Fibroblast of villous mesenchyme (primary cell): ENCODE data around the gene AVPR1A. TPM values are rescaled to one million over a fixed set of nuclear protein-coding genes. Genes with fewer than 3 reads are reported as not detected.
A peak's percentile ranks its signal among the peaks of the same experiment; 100 is the strongest.

Experiments used
- DNase-seq: peaks from one replicate; pipeline ENCODE4 v3.0.0-alpha.2; 2010; ENCODE audit warnings: low read depth
- H3K4me3 ChIP-seq: 2 replicates; pipeline ENCODE4 v1.5.1; 2011; ENCODE audit warnings: low read depth, mild to moderate bottlenecking, low read length
- CTCF ChIP-seq: IDR thresholded peaks from 2 replicates; pipeline ENCODE4 v1.5.1; 2012; ENCODE audit warnings: low read depth, mild to moderate bottlenecking, low read length; ENCODE audit not compliant: insufficient read depth
- total RNA-seq: library from RNA; depleted of rRNA; stranded (reverse); fragments of >200 nt; gene quantifications from 2 replicates; pipeline ENCODE4 v1.2.3, GENCODE V29; 2012

Gene AVPR1A
- total RNA-seq, 1 donor = not detected

DNA sequence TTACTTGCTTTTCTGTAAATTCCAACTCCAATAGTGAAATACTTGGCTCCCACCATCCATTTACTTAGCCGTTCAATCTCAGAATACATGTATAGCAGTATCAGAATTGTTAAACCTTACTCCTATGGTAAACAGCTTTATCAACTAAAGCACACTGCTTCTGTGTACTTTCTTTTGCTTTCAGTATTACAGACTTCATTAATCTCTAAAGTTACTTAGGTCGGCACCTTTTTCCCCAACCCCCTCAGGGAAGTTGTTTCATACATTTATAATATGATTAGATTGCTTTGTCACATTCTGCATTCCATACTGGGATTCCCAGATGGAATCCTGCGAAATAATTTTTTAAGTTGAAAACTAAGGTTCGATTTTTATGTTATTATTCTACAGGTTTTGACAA lies 12.5 kb downstream of the AVPR1A start:
- no peak overlapping the region for H3K4me3 ChIP-seq
- no peak for DNase-seq
- no peak for TF ChIP-seq CTCF

DNA sequence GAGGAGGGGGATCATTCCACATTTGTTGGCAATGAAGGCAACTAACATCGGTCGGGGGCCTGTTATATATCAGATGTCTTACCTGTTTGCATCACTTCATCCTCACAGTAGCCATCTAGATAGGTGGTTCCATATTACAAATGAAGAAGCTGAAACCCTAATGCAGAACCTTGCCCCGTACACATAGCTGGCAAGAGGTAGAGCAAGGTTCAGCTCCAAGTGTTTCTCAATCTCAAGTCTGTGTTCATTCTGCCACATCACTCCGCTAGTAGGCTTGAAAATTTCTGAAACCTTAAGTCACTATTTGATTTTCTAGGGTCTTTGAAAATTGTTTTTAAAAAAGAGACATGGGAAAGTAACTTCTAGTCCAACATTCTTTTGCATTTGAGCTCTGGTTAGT lies 17.0 kb downstream of the AVPR1A start:
- TF ChIP-seq CTCF = no peak
- no peak for DNase-seq
- no peak overlapping the region for H3K4me3 ChIP-seq

GRCh38 chr12:63132201-63132600 lies 18.8 kb downstream of the AVPR1A start:
- DNase-seq = peak; percentile 41
- no peak overlapping the region for H3K4me3 ChIP-seq
- TF ChIP-seq CTCF = no peak

GRCh38 chr12:63129927-63130326 lies 21.1 kb downstream of the AVPR1A start:
- no peak for DNase-seq
- TF ChIP-seq CTCF = no peak
- no peak overlapping the region for H3K4me3 ChIP-seq

DNA sequence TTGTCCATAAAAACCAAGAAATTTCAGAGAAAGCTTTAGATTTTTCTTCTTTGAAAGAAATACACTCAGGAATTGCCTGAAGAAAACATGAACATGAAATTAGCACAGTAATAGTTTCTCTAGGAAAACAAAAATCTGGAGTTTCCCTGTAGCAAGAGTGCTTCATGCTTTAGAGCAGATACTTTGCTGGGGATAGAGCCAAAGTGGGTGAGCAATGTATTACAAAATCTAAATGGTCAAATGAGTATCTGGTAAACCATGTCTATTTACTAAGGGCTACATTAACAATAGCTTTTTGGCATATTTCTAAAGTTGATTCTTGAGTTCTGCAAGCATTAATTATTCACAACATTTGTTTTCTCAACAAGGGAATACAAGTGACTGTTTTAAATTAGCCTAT lies 26.2 kb downstream of the AVPR1A start:
- no peak for TF ChIP-seq CTCF
- peak; percentile 4 for DNase-seq

DNA sequence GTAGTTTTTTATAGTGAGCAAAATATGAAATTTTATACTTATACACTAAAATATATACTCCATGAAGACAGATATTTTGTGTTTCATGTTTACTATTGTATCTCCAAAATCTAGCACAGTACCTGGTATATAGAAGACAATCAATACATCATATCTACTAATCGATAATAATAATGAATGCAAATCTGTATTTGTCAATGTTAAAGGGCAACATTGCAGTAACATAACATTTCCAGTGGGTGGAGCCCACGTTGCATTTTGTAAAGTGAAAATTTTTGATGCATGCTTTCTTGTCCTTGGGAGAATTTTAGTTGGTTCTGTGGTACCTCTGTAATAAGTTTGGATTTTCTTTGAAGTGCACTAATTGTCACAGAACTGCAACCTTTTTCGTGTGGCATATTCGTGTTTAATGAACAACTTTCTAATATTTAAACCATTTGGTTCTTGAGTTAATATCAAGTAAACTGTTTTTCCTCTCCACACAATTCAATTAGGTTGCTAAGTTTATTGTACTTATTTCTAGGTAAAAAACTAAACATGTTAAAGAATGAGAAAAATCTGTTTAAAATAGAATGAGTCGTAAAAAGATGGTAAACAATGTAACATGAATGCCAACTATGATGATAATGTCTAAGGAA lies 47.4 kb downstream of the AVPR1A start:
- H3K4me3 ChIP-seq = no peak overlapping the region
- peak; percentile 72 for TF ChIP-seq CTCF
- peak; percentile 30 for DNase-seq

More for the DNA sequence above, 26.2 kb downstream of the AVPR1A start:
- H3K4me3 ChIP-seq = no peak overlapping the region

DNA sequence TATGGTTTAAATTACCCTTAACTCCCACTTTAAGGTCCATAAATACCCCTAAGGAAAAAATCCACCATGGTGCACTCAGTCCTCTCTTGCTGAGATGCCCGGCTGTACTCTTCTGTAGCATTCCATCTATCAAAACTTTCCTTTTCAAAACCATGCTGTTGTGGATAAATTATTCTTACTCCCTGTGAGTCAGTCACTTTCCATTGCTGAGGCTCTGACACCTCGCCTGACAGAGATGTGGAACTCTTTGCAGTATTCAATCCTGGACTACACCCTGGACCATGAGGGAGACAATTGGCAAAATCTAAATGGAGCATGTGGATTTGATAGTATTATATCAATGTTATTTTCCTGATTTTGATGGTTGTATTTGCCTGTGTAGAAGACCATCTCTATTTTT lies 49.1 kb downstream of the AVPR1A start:
- H3K4me3 ChIP-seq = no peak overlapping the region
- TF ChIP-seq CTCF = no peak
- no peak for DNase-seq
